Motor neuron (in vitro differentiated cells): ENCODE measurements around the gene SMAD9. TPM values are rescaled to one million over a fixed set of nuclear protein-coding genes. Genes with fewer than 3 reads are reported as not detected.

Experiments used
- total RNA-seq, 8 experiments: library from RNA; unstranded; fragments of 300-600 nt; gene quantifications; 2 replicates each; pipeline versions ENCODE4 v1.2.3 to v1.2.4, GENCODE V29; 2022

Gene SMAD9
- total RNA-seq, 8 experiments from 2014 or later = 1.4 to 23.5 (median 5.0) TPM

Other genes starting within 250 kb of the SMAD9 start
- 10 to 100 TPM in 1 of 8 experiments, under 1 TPM in 6, not detected in 1; 0.05 to 41.2 (median 0.38) TPM for gene SERTM1, start 246.2 kb downstream of the SMAD9 start, total RNA-seq
- 1 to 10 TPM; 3.4 to 7.0 (median 5.4) TPM for gene RFXAP, start 101.0 kb downstream of the SMAD9 start, total RNA-seq
- gene ALG5, start 79.1 kb upstream of the SMAD9 start, total RNA-seq = 10 to 100 TPM; 28.2 to 51.1 (median 40.7) TPM
- 10 to 100 TPM; 17.4 to 66.7 (median 56.0) TPM for gene EXOSC8, start 80.5 kb upstream of the SMAD9 start, total RNA-seq
- 10 to 100 TPM; 27.7 to 89.1 (median 58.5) TPM for gene SUPT20H, start 139.4 kb upstream of the SMAD9 start, total RNA-seq
- gene CSNK1A1L, start 185.4 kb upstream of the SMAD9 start, total RNA-seq = under 1 TPM in 4 of 8 experiments, not detected in 4; 0.11 to 0.24 (median 0.19) TPM